ENCODE results near the gene NID2. TPM values are rescaled to one million over a fixed set of nuclear protein-coding genes. Genes with fewer than 3 reads are reported as not detected.

Gene NID2
- 1 to 10 TPM in 2 of 4 donors, under 1 TPM in 2; 0.17 to 3.0 (median 1.1) TPM for total RNA-seq

GRCh38 chr14:52068615-52069306 lies at the start of gene NID2:
NID2 (minus strand) TSS chr14:52069059; CDS start chr14:52068994, 65 bp downstream.
- intact Hi-C loops (cut with DNase I; ENCODE audit: low total_unique reads) = no loop called here
- peak; percentile 59 to 95 for DNase-seq (ENCODE audit: low spot score in 2 of 2)
- TF ChIP-seq POLR2A (IDR thresholded peaks at IDR 0.05) (no peak), CTCF (IDR thresholded peaks at IDR 0.05) (no peak)
- peak within 1 kb of the TSS; percentile 43 for H3K4me3 ChIP-seq (ENCODE audit: low read depth, poor library complexity, severe bottlenecking)
- WGBS, 2 donors = 0 to 3% methylated on average over 37 to 41 of the region's 57 CpGs

- WGBS, 2 donors = 60 to 63% methylated on average over 14 of the region's 14 CpGs
- no peak for DNase-seq (ENCODE audit: low spot score in 2 of 2)
- intact Hi-C loops (cut with DNase I; ENCODE audit: low total_unique reads) = no loop called here
- no peak overlapping the region for H3K4me3 ChIP-seq (ENCODE audit: low read depth, poor library complexity, severe bottlenecking)
- TF ChIP-seq CTCF (IDR thresholded peaks at IDR 0.05) (no peak), POLR2A (IDR thresholded peaks at IDR 0.05) (no peak)
Observed at GRCh38 chr14:52117111-52117832, 48.4 kb upstream of the NID2 start.

GRCh38 chr14:52115286-52115685 lies 46.4 kb upstream of the NID2 start:
- no peak for DNase-seq (ENCODE audit: low spot score in 2 of 2)
- H3K4me3 ChIP-seq (ENCODE audit: low read depth, poor library complexity, severe bottlenecking) = no peak overlapping the region
- intact Hi-C loops (cut with DNase I; ENCODE audit: low total_unique reads) = no loop called here
- no peak for TF ChIP-seq POLR2A (IDR thresholded peaks at IDR 0.05)
- TF ChIP-seq CTCF (IDR thresholded peaks at IDR 0.05) = no peak

GRCh38 chr14:52112336-52113018 lies 43.6 kb upstream of the NID2 start:
- DNase-seq (ENCODE audit: low spot score in 2 of 2) = no peak
- no peak overlapping the region for H3K4me3 ChIP-seq (ENCODE audit: low read depth, poor library complexity, severe bottlenecking)
- TF ChIP-seq CTCF (IDR thresholded peaks at IDR 0.05) (no peak), POLR2A (IDR thresholded peaks at IDR 0.05) (no peak)
- intact Hi-C loops (cut with DNase I; ENCODE audit: low total_unique reads) = no loop called here

GRCh38 chr14:52111583-52111982 lies 42.7 kb upstream of the NID2 start:
- TF ChIP-seq CTCF (IDR thresholded peaks at IDR 0.05) = no peak
- no peak for TF ChIP-seq POLR2A (IDR thresholded peaks at IDR 0.05)
- no peak overlapping the region for H3K4me3 ChIP-seq (ENCODE audit: low read depth, poor library complexity, severe bottlenecking)
- no peak for DNase-seq (ENCODE audit: low spot score in 2 of 2)
- intact Hi-C loops (cut with DNase I; ENCODE audit: low total_unique reads) = no loop called here
- WGBS, 2 donors = 81% methylated on average over 4 of the region's 4 CpGs

All from lower leg skin (tissue), 4 donors.